CD14-positive monocyte (primary cell): Measurements from ENCODE around the gene NUP214. TPM values are rescaled to one million over a fixed set of nuclear protein-coding genes. Genes with fewer than 3 reads are reported as not detected.

Experiments used
- DNase-seq, 3 donors: peaks; one replicate each; pipeline ENCODE4 v3.0.0-alpha.2; 2011 to 2022
- H2AFZ ChIP-seq: 2 replicates; pipeline ENCODE4 v1.6.0; 2012; ENCODE audit warnings: mild to moderate bottlenecking, low read depth, low read length, inconsistent platforms; ENCODE audit not compliant: insufficient read depth, poor library complexity, severe bottlenecking
- H3K27ac ChIP-seq, 2 donors: 1 replicate in 1 of 2; 2 replicates in 1 of 2; pipeline ENCODE4 v1.5.1; 2012 to 2013; ENCODE audit warnings: low read length in 2 of 2, control low read depth in 1 of 2, inconsistent platforms in 1 of 2, low read depth in 1 of 2, mild to moderate bottlenecking in 1 of 2
- H3K27me3 ChIP-seq, 2 donors: one replicate each; pipeline versions ENCODE4 v1.6.0 to v1.6.1; 2011 to 2013; ENCODE audit warnings: low read length in 2 of 2; ENCODE audit not compliant: control insufficient read depth in 2 of 2, insufficient read depth in 2 of 2
- H3K36me3 ChIP-seq, 2 donors: replicated peaks in 1 of 2; 1 replicate in 1 of 2; 2 replicates in 1 of 2; pipeline versions ENCODE4 v1.5.1 to v1.6.1; 2012 to 2013; ENCODE audit warnings: low read length in 2 of 2, control low read depth in 1 of 2, inconsistent platforms in 1 of 2, mild to moderate bottlenecking in 1 of 2; ENCODE audit not compliant: insufficient read depth in 2 of 2, control insufficient read depth in 1 of 2
- H3K4me1 ChIP-seq, 2 donors: 1 replicate in 1 of 2; 2 replicates in 1 of 2; pipeline versions ENCODE4 v1.5.1 to v1.6.1; 2012 to 2013; ENCODE audit warnings: low read length in 2 of 2, control low read depth in 1 of 2, inconsistent platforms in 1 of 2, mild to moderate bottlenecking in 1 of 2, moderate library complexity in 1 of 2; ENCODE audit not compliant: insufficient read depth in 2 of 2, control insufficient read depth in 1 of 2
- H3K4me2 ChIP-seq: replicated peaks from 2 replicates; pipeline ENCODE3; 2012; ENCODE audit warnings: low read length, moderate library complexity, mild to moderate bottlenecking; ENCODE audit not compliant: poor library complexity, severe bottlenecking; ENCODE audit errors: extremely low read depth
- H3K4me3 ChIP-seq, 3 experiments: fragments of 200-600 bp in 1 of 3; sonication (generic) in 1 of 3; replicated peaks in 1 of 3; 1 replicate in 2 of 3; 2 replicates in 1 of 3; pipeline ENCODE4 v1.5.1; 2011 to 2013; ENCODE audit warnings: low read length in 3 of 3, mild to moderate bottlenecking in 3 of 3, control low read depth in 2 of 3, low read depth in 2 of 3, inconsistent platforms in 1 of 3, moderate library complexity in 1 of 3
- H3K79me2 ChIP-seq: 2 replicates; pipeline ENCODE4 v1.6.0; 2012; ENCODE audit warnings: mild to moderate bottlenecking, control low read depth, inconsistent platforms, low read length, moderate library complexity; ENCODE audit not compliant: insufficient read depth
- H3K9ac ChIP-seq: 2 replicates; pipeline ENCODE4 v1.6.0; 2017; ENCODE audit warnings: low read length, mild to moderate bottlenecking; ENCODE audit not compliant: insufficient read depth, poor library complexity, severe bottlenecking
- H3K9me3 ChIP-seq, 2 donors: replicated peaks in 1 of 2; 1 replicate in 1 of 2; 2 replicates in 1 of 2; pipeline versions ENCODE4 v1.5.1 to v1.6.1; 2012 to 2013; ENCODE audit warnings: low read length in 2 of 2, control low read depth in 1 of 2; ENCODE audit not compliant: control insufficient read depth in 1 of 2, insufficient read depth in 1 of 2
- H4K20me1 ChIP-seq: 2 replicates; pipeline ENCODE4 v1.6.0; 2012; ENCODE audit warnings: mild to moderate bottlenecking, low read length, control low read depth, moderate library complexity; ENCODE audit not compliant: insufficient read depth
- H3K27ac Mint-ChIP-seq, 7 donors: one replicate each; pipeline ENCODE4 v1.8.0; 2020; ENCODE audit warnings: mild to moderate bottlenecking in 7 of 7, mixed read lengths in 7 of 7, moderate library complexity in 6 of 7, inconsistent platforms in 2 of 7
- H3K27me3 Mint-ChIP-seq, 3 donors: one replicate each; pipeline ENCODE4 v1.8.0; 2021 to 2022; ENCODE audit warnings: low read depth in 3 of 3, mild to moderate bottlenecking in 3 of 3, mixed read lengths in 3 of 3, moderate library complexity in 3 of 3, inconsistent platforms in 1 of 3
- H3K36me3 Mint-ChIP-seq, 2 donors: one replicate each; pipeline ENCODE4 v1.8.0; 2020; ENCODE audit warnings: mixed read lengths in 2 of 2, inconsistent platforms in 1 of 2, mild to moderate bottlenecking in 1 of 2
- H3K4me1 Mint-ChIP-seq: one replicate; pipeline ENCODE4 v1.8.0; 2020; ENCODE audit warnings: mild to moderate bottlenecking, mixed read lengths
- H3K4me3 Mint-ChIP-seq, 2 donors: one replicate each; pipeline ENCODE4 v1.8.0; 2020; ENCODE audit warnings: mild to moderate bottlenecking in 2 of 2, mixed read lengths in 2 of 2, moderate library complexity in 1 of 2
- H3K9me3 Mint-ChIP-seq, 7 donors: one replicate each; pipeline ENCODE4 v1.8.0; 2020 to 2022; ENCODE audit warnings: mixed read lengths in 7 of 7, mild to moderate bottlenecking in 6 of 7, moderate library complexity in 6 of 7, inconsistent platforms in 2 of 7
- CTCF ChIP-seq: fragments of 200-600 bp; IDR thresholded peaks from one replicate; pipeline ENCODE4 v1.8.0; 2022; ENCODE audit warnings: antibody characterized with exemption, mild to moderate bottlenecking
- WGBS: methylation state at CpG from one replicate; pipeline ENCODE4 v1.1.5; 2013; ENCODE audit warnings: missing lambda C conversion rate; ENCODE audit not compliant: insufficient coverage; 5-methylcytosine and 5-hydroxymethylcytosine counted together
- intact Hi-C, 2 donors: fragments of 100-400 bp; cut with micrococcal nuclease; formaldehyde crosslinking; loops; one replicate each; pipeline versions ENCODE4 v1.15.0 to v1.15.1; 2023
- polyA plus RNA-seq, 3 donors: library from polyadenylated mRNA; depleted of rRNA in 1 of 3; unstranded in 2 of 3; stranded (reverse) in 1 of 3; fragments of 300-500 nt in 2 of 3; fragments of >200 nt in 1 of 3; fragmentation: Illumina TruSeq in 2 of 3; gene quantifications; 1 replicate in 2 of 3; 2 replicates in 1 of 3; pipeline ENCODE4 v1.2.3, GENCODE V29; 2012 to 2021

NUP214 gene
- polyA plus RNA-seq, 3 donors, result 94.9 to 329 (median 214) TPM

GRCh38 chr9:131078427-131079366, 46.7 kb upstream of the NUP214 start:
- H3K36me3 Mint-ChIP-seq, result no peaks in the 10 kb centered on the region

GRCh38 chr9:131080589-131080988, 44.8 kb upstream of the NUP214 start:
- no peaks in the 10 kb centered on the region for H4K20me1 ChIP-seq
- 93% methylated on average over 7 of the region's 9 CpGs for WGBS
- no peak for TF ChIP-seq CTCF
- Mint-ChIP-seq H3K9me3 (no peaks in the 10 kb centered on the region), H3K27me3 (peaks cover 0 to 3% (median 0%) of the 10 kb centered on the region in 3 donors), H3K36me3 (no peaks in the 10 kb centered on the region), H3K27ac (no peak overlapping the region), H3K4me3 (no peak overlapping the region), H3K4me1 (peaks cover 4% of the 10 kb centered on the region)
- no peak overlapping the region for H3K9ac ChIP-seq
- no peaks in the 10 kb centered on the region for H3K36me3 ChIP-seq
- H3K4me3 ChIP-seq, result no peak overlapping the region
- no peak for DNase-seq
- no peak overlapping the region for H2AFZ ChIP-seq
- H3K4me2 ChIP-seq, result no peak overlapping the region
- no peaks in the 10 kb centered on the region for H3K27me3 ChIP-seq
- no peak overlapping the region for H3K27ac ChIP-seq
- no peaks in the 10 kb centered on the region for H3K4me1 ChIP-seq
- no peaks in the 10 kb centered on the region for H3K79me2 ChIP-seq
- intact Hi-C loops, result no loop called here
- no peaks in the 10 kb centered on the region for H3K9me3 ChIP-seq

More at GRCh38 chr9:131078427-131079366, 46.7 kb upstream of the NUP214 start:
- Mint-ChIP-seq H3K9me3 (no peaks in the 10 kb centered on the region), H3K4me3 (no peak overlapping the region), H3K27me3 (peaks cover 0 to 3% (median 0%) of the 10 kb centered on the region in 3 donors), H3K4me1 (no peaks in the 10 kb centered on the region), H3K27ac (no peak overlapping the region)
- H3K36me3 ChIP-seq, result no peaks in the 10 kb centered on the region
- no peaks in the 10 kb centered on the region for H3K9me3 ChIP-seq
- no peak overlapping the region for H3K9ac ChIP-seq
- H3K4me2 ChIP-seq, result no peak overlapping the region
- TF ChIP-seq CTCF, result no peak
- H3K27me3 ChIP-seq, result no peaks in the 10 kb centered on the region
- no peak overlapping the region for H2AFZ ChIP-seq
- no peak for DNase-seq
- 96% methylated on average over 11 of the region's 17 CpGs for WGBS
- no peaks in the 10 kb centered on the region for H3K4me1 ChIP-seq
- H4K20me1 ChIP-seq, result no peaks in the 10 kb centered on the region
- no peak overlapping the region for H3K27ac ChIP-seq
- no peaks in the 10 kb centered on the region for H3K79me2 ChIP-seq
- H3K4me3 ChIP-seq, result no peak overlapping the region
- intact Hi-C loops, result no loop called here
